Keratinocyte (primary cell): ENCODE results near the gene PHKA2.

ENCODE experiments used
- CTCF ChIP-seq, 3 experiments: IDR thresholded peaks in 1 of 3; conservative IDR thresholded peaks in 1 of 3; optimal IDR thresholded peaks in 1 of 3; 2 replicates in 2 of 3; 3 replicates in 1 of 3; pipeline versions ENCODE3 to v1.5.1; 2011; ENCODE audit warnings: low read length in 3 of 3, mild to moderate bottlenecking in 3 of 3, moderate library complexity in 2 of 3, control low read depth in 1 of 3, inconsistent platforms in 1 of 3; ENCODE audit not compliant: insufficient read depth in 2 of 3; ENCODE audit errors: extremely low read depth in 1 of 3
- EZH2 ChIP-seq: IDR thresholded peaks from one replicate; pipeline ENCODE4 v1.6.1; 2012; ENCODE audit warnings: inconsistent platforms, mild to moderate bottlenecking, low read length, moderate library complexity

- TF ChIP-seq EZH2, result no peak
- no peak for TF ChIP-seq CTCF (optimal IDR thresholded peaks at IDR 0.05 in 1 of 3, IDR thresholded peaks at IDR 0.05 in 1 of 3, conservative IDR thresholded peaks at IDR 0.05 in 1 of 3; ENCODE audit: extremely low read depth in 1 of 3, insufficient read depth in 2 of 3, low read length in 3 of 3)
Measured at GRCh38 chrX:18941896-18942295, 42.0 kb downstream of the PHKA2 start.
